Stomach (tissue), 19 donors: ENCODE measurements around the gene PPP2R3A. TPM values are rescaled to one million over a fixed set of nuclear protein-coding genes. Genes with fewer than 3 reads are reported as not detected.

ENCODE experiments used
- DNase-seq, 2 donors: peaks; one replicate each; pipeline versions ENCODE4 v3.0.0 to v3.0.0-alpha.2; 2013 to 2019
- H3K27ac ChIP-seq, 5 donors: fragments of 200-600 bp in 4 of 5; sonication (generic) in 4 of 5; one replicate each; pipeline ENCODE4 v1.5.1; 2013 to 2019; ENCODE audit warnings: mild to moderate bottlenecking in 1 of 5, moderate library complexity in 1 of 5
- H3K27me3 ChIP-seq, 3 donors: fragments of 200-600 bp; sonication (generic); one replicate each; pipeline ENCODE4 v1.5.1; 2017 to 2019; ENCODE audit warnings: mixed run types in 1 of 3
- H3K36me3 ChIP-seq, 4 donors: fragments of 200-600 bp; sonication (generic); 1 replicate in 3 of 4; 2 replicates in 1 of 4; pipeline ENCODE4 v1.5.1; 2016 to 2019
- H3K4me1 ChIP-seq, 4 donors: fragments of 200-600 bp; sonication (generic); one replicate each; pipeline ENCODE4 v1.5.1; 2016 to 2019
- H3K4me3 ChIP-seq, 4 donors: fragments of 200-600 bp; sonication (generic) in 3 of 4; one replicate each; pipeline ENCODE4 v1.5.1; 2016 to 2019; ENCODE audit warnings: mild to moderate bottlenecking in 1 of 4
- H3K9me3 ChIP-seq, 4 donors: fragments of 200-600 bp; sonication (generic); one replicate each; pipeline ENCODE4 v1.5.1; 2016 to 2019
- CTCF ChIP-seq, 7 experiments: fragments of 450-650 bp in 4 of 7; fragments of 200-600 bp in 3 of 7; sonication (generic) in 3 of 7; IDR thresholded peaks; one replicate each; pipeline ENCODE4 v1.5.1; 2016 to 2019; ENCODE audit warnings: antibody characterized with exemption in 7 of 7, control low read depth in 2 of 7, mild to moderate bottlenecking in 1 of 7
- EP300 ChIP-seq: sonication (generic); formaldehyde crosslinking; IDR thresholded peaks from one replicate; pipeline ENCODE4 v1.6.1; 2017; ENCODE audit warnings: antibody characterized with exemption
- POLR2A ChIP-seq, 4 donors: fragments of 450-650 bp; IDR thresholded peaks; one replicate each; pipeline ENCODE4 v1.6.1; 2016; ENCODE audit warnings: antibody characterized with exemption in 4 of 4, control low read depth in 2 of 4, mild to moderate bottlenecking in 1 of 4, moderate library complexity in 1 of 4
- POLR2AphosphoS5 ChIP-seq, 3 donors: sonication (generic); formaldehyde crosslinking; IDR thresholded peaks; one replicate each; pipeline ENCODE4 v1.6.1; 2016; ENCODE audit warnings: antibody characterized with exemption in 3 of 3
- WGBS, 5 donors: extraction: QIAGEN DNeasy Blood & Tissue Kit in 3 of 5; methylation state at CpG; one replicate each; pipeline versions ENCODE4 v1.1.5 to v1.1.7; 2013 to 2018; 5-methylcytosine and 5-hydroxymethylcytosine counted together
- intact Hi-C: fragments of 100-400 bp; cut with DNase I; formaldehyde crosslinking; loops from one replicate; pipeline ENCODE4 v1.15.1; 2023; ENCODE audit warnings: low total_unique reads
- long read RNA-seq, 10 donors: transcript quantifications; one replicate each; lab custom pipeline, GENCODE V29; 2026
- polyA plus RNA-seq, 3 donors: library from polyadenylated mRNA; stranded (reverse); fragments of 200-250 nt; gene quantifications; one replicate each; pipeline ENCODE4 v1.2.3, GENCODE V29; 2013
- total RNA-seq, 5 donors: library from RNA; depleted of rRNA; stranded (reverse); fragments of >200 nt; gene quantifications; one replicate each; pipeline versions ENCODE4 v1.1.0 to v1.2.3, GENCODE V29; 2014 to 2016
- donor health status: healthy with polysubstance abuse.
- donor health status: Bipolar disorder and iron deficiency.
- donor health status: healthy.

The PPP2R3A gene, protein sequence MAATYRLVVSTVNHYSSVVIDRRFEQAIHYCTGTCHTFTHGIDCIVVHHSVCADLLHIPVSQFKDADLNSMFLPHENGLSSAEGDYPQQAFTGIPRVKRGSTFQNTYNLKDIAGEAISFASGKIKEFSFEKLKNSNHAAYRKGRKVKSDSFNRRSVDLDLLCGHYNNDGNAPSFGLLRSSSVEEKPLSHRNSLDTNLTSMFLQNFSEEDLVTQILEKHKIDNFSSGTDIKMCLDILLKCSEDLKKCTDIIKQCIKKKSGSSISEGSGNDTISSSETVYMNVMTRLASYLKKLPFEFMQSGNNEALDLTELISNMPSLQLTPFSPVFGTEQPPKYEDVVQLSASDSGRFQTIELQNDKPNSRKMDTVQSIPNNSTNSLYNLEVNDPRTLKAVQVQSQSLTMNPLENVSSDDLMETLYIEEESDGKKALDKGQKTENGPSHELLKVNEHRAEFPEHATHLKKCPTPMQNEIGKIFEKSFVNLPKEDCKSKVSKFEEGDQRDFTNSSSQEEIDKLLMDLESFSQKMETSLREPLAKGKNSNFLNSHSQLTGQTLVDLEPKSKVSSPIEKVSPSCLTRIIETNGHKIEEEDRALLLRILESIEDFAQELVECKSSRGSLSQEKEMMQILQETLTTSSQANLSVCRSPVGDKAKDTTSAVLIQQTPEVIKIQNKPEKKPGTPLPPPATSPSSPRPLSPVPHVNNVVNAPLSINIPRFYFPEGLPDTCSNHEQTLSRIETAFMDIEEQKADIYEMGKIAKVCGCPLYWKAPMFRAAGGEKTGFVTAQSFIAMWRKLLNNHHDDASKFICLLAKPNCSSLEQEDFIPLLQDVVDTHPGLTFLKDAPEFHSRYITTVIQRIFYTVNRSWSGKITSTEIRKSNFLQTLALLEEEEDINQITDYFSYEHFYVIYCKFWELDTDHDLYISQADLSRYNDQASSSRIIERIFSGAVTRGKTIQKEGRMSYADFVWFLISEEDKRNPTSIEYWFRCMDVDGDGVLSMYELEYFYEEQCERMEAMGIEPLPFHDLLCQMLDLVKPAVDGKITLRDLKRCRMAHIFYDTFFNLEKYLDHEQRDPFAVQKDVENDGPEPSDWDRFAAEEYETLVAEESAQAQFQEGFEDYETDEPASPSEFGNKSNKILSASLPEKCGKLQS (N-terminal part only)
- total RNA-seq (10 to 100 TPM; 11.6 to 51.8 (median 34.7) TPM), polyA plus RNA-seq (1 to 10 TPM; 2.8 to 5.2 (median 4.3) TPM)
- long read RNA-seq, donor 1, result 0 reads
- long read RNA-seq, donor 2, full-length matches to known transcripts, result 1 of 1 reads
- long read RNA-seq, donor 2, partial matches to known transcripts, result 0 of 1 reads
- long read RNA-seq, donor 2, other reads (novel, unspliced or antisense), result 0 of 1 reads
- long read RNA-seq, donor 3, result 0 reads
- long read RNA-seq, donor 4, result 0 reads
- long read RNA-seq, donor 5, full-length matches to known transcripts, result 2 of 2 reads
- long read RNA-seq, donor 5, partial matches to known transcripts, result 0 of 2 reads
- long read RNA-seq, donor 5, other reads (novel, unspliced or antisense), result 0 of 2 reads
- long read RNA-seq, donor 6, result 0 reads
- long read RNA-seq, donor 7, result 0 reads
- long read RNA-seq, donor 8, full-length matches to known transcripts, result 1 of 1 reads
- long read RNA-seq, donor 8, partial matches to known transcripts, result 0 of 1 reads
- long read RNA-seq, donor 8, other reads (novel, unspliced or antisense), result 0 of 1 reads
- long read RNA-seq, donor 9, result 0 reads
- long read RNA-seq, donor 10, full-length matches to known transcripts, result 1 of 1 reads
- long read RNA-seq, donor 10, partial matches to known transcripts, result 0 of 1 reads
- long read RNA-seq, donor 10, other reads (novel, unspliced or antisense), result 0 of 1 reads

DNA sequence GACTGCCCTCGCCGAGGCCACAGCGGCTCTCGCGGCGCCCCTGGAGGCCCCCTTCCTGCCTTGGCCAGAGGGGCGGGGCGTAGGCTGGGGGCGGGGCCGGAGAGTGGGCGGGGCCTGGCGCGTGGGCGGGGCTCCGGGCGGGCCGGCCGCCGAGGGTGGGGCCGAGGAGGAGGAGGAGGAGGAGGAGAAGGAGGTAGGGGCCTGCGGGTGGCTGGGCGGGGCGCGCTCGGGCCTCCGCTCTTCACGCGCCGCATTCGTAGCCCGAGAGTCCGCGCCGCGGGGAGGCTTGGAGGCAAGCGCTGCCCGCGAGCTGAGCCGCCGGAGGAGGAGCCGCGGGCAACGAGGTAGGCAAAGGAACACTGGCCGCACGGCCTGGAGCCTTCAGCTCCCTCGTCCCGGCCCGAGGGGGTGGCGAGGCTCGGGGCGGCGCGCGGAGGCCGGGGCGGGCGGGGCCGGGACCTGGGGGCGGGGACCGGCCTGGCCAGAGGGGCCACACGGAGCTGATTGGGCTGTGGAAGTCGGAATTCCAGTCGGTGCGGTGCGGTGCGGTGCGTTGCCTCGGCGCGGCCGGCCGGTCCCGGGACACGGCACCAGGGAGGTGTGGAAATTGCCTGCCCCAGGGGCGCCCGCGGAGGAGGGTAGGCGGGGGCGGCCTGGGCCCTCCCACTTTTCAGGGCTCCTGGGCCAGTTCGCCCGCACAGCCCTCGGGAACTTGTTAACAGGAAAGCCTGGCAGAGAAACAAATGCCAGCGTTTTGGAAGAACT lies at the start of gene PPP2R3A:
PPP2R3A (plus strand) TSS at position 223 of the 765 bp plus-strand sequence. CDS start 35,771 bp downstream, outside the sequence.
- DNase-seq, result peak; percentile 85 to 95
- Histone ChIP-seq H3K27me3 (peaks cover 0 to 12% (median 9%) of the 10 kb centered on the region in 3 donors), H3K4me3 (peak within 1 kb of the TSS; percentile 67 to 84 (median 78)), H3K27ac (peak within 1 kb of the TSS; percentile 89 to 99 (median 94)), H3K9me3 (peaks cover 0 to 4% (median 2%) of the 10 kb centered on the region in 4 donors), H3K36me3 (no peaks in the 10 kb centered on the region), H3K4me1 (peaks cover 14 to 60% (median 33%) of the 10 kb centered on the region in 4 donors)
- TF ChIP-seq EP300, result no peak
- TF ChIP-seq POLR2AphosphoS5 (IDR thresholded peaks at IDR 0.05), result peak in 1 of 3 donors; percentile 57
- intact Hi-C loops, result no loop called here
- WGBS, 5 donors, result 0 to 2% (median 1%) methylated on average over 26 to 83 of the region's 83 CpGs

- intact Hi-C loops, result loop anchor here (5.0 kb wide), 1 partner anchor 121 kb away; no protein-coding TSS in a partner anchor
- no peaks in the 10 kb centered on the region for H3K36me3 ChIP-seq
- WGBS, 5 donors, result 54 to 71% (median 62%) methylated on average over 4 of the region's 4 CpGs
- H3K27me3 ChIP-seq, result no peaks in the 10 kb centered on the region
- no peak overlapping the region for H3K4me3 ChIP-seq
- H3K27ac ChIP-seq, result no peak overlapping the region
- H3K4me1 ChIP-seq, result no peaks in the 10 kb centered on the region
- TF ChIP-seq EP300 (no peak), POLR2AphosphoS5 (IDR thresholded peaks at IDR 0.05) (no peak), CTCF (IDR thresholded peaks at IDR 0.05) (no peak), POLR2A (IDR thresholded peaks at IDR 0.05) (no peak)
- no peak for DNase-seq
- H3K9me3 ChIP-seq, result no peaks in the 10 kb centered on the region
Measured at GRCh38 chr3:135916310-135916709, 49.2 kb upstream of the PPP2R3A start.

GRCh38 chr3:135917076-135917475 lies 48.5 kb upstream of the PPP2R3A start:
- Histone ChIP-seq H3K27me3 (no peaks in the 10 kb centered on the region), H3K4me3 (no peak overlapping the region), H3K9me3 (no peaks in the 10 kb centered on the region), H3K27ac (no peak overlapping the region), H3K36me3 (no peaks in the 10 kb centered on the region), H3K4me1 (no peaks in the 10 kb centered on the region)
- WGBS, 5 donors, result 19 to 34% (median 30%) methylated on average over 3 of the region's 3 CpGs
- intact Hi-C loops, result loop anchor here (5.0 kb wide), 1 partner anchor 120 kb away; no protein-coding TSS in a partner anchor
- TF ChIP-seq EP300 (no peak), POLR2A (IDR thresholded peaks at IDR 0.05) (no peak), CTCF (IDR thresholded peaks at IDR 0.05) (no peak), POLR2AphosphoS5 (IDR thresholded peaks at IDR 0.05) (no peak)
- DNase-seq, result peak in 1 of 2 donors; percentile 28
